GM21717 (cell line): Measurements from ENCODE around the gene CA10.

Experiments used
- ATAC-seq: cut with Tn5 transposase; IDR thresholded peaks from one replicate; pipeline ENCODE4 v1.9.1; 2021; ENCODE audit warnings: mild to moderate bottlenecking, moderate library complexity; ENCODE audit not compliant: unreplicated experiment

The CA10 gene

GRCh38 chr17:51657224-51657623 lies 501.3 kb downstream of the CA10 start:
- ATAC-seq, result no peak

- ATAC-seq, result no peak
These were observed 504.6 kb downstream of the CA10 start for GRCh38 chr17:51653878-51654277.

- no peak for ATAC-seq
These were observed 506.0 kb downstream of the CA10 start for GRCh38 chr17:51652529-51652928.

GRCh38 chr17:51651513-51652298 lies 506.8 kb downstream of the CA10 start:
- ATAC-seq, result no peak

- no peak for ATAC-seq
These were observed 507.7 kb downstream of the CA10 start for GRCh38 chr17:51650772-51651171.

GRCh38 chr17:51650202-51650601 lies 508.3 kb downstream of the CA10 start:
- ATAC-seq, result no peak

GRCh38 chr17:51647826-51648225 lies 510.7 kb downstream of the CA10 start:
- ATAC-seq, result no peak

- no peak for ATAC-seq
These were observed 511.4 kb downstream of the CA10 start for GRCh38 chr17:51647067-51647466.

GRCh38 chr17:51646539-51646938 lies 512.0 kb downstream of the CA10 start:
- no peak for ATAC-seq

GRCh38 chr17:51645056-51645455 lies 513.5 kb downstream of the CA10 start:
- no peak for ATAC-seq

GRCh38 chr17:51643702-51644490 lies 514.6 kb downstream of the CA10 start:
- ATAC-seq, result no peak

- ATAC-seq, result no peak
These were observed 516.5 kb downstream of the CA10 start for GRCh38 chr17:51642029-51642428.

- no peak for ATAC-seq
These were observed 518.3 kb downstream of the CA10 start for GRCh38 chr17:51640108-51640622.

- ATAC-seq, result no peak
These were observed 519.5 kb downstream of the CA10 start for GRCh38 chr17:51638971-51639370.

GRCh38 chr17:51636291-51636690 lies 522.2 kb downstream of the CA10 start:
- ATAC-seq, result no peak

GRCh38 chr17:51630101-51630671 lies 528.3 kb downstream of the CA10 start:
- no peak for ATAC-seq

- no peak for ATAC-seq
These were observed 529.3 kb downstream of the CA10 start for GRCh38 chr17:51629232-51629631.

- ATAC-seq, result no peak
These were observed 530.7 kb downstream of the CA10 start for GRCh38 chr17:51627779-51628178.

GRCh38 chr17:51618476-51618875 lies 540.0 kb downstream of the CA10 start:
- no peak for ATAC-seq

GRCh38 chr17:51617986-51618385 lies 540.5 kb downstream of the CA10 start:
- no peak for ATAC-seq

GRCh38 chr17:51613255-51613654 lies 545.3 kb downstream of the CA10 start:
- no peak for ATAC-seq

GRCh38 chr17:51612692-51613091 lies 545.8 kb downstream of the CA10 start:
- no peak for ATAC-seq
